MCF 10A (cell line): ENCODE measurements around the gene LMBRD2. TPM values are rescaled to one million over a fixed set of nuclear protein-coding genes. Genes with fewer than 3 reads are reported as not detected.
"Not testable (repeated sequence)": the region's sequence is repeated elsewhere in the genome, so short reads cannot be mapped to it uniquely, and the experiment has no call there.

Experiments used
- BruUV-seq: library from RNA; stranded (reverse); fragments of 400-500 nt; replicated peaks from 2 replicates; lab custom pipeline; 2021; lab: Mats Ljungman, UMichigan
- CTCF ChIA-PET: fragments of 300-600 bp; sonication (Branson Sonifier 250); formaldehyde crosslinking; extraction: SDS; loops from one replicate; lab custom pipeline; 2021; ENCODE audit warnings: antibody characterized with exemption, inconsistent platforms; lab: Yijun Ruan, JAX
- POLR2A ChIA-PET: fragments of 300-600, 350-650 bp; sonication (Branson Sonifier 250); formaldehyde crosslinking; extraction: SDS; loops from one replicate; lab custom pipeline; 2020; ENCODE audit warnings: antibody characterized with exemption, inconsistent platforms; lab: Yijun Ruan, JAX
- DNase-seq: peaks from one replicate; pipeline ENCODE4 v3.0.0-alpha.2; 2018; ENCODE audit not compliant: unreplicated experiment
- H3K27ac Mint-ChIP-seq: one replicate; pipeline ENCODE4 v1.8.0; 2022; ENCODE audit warnings: mild to moderate bottlenecking, low read depth, mixed read lengths; ENCODE audit not compliant: unreplicated experiment
- H3K27me3 Mint-ChIP-seq: one replicate; pipeline ENCODE4 v1.8.0; 2022; ENCODE audit warnings: mixed read lengths; ENCODE audit not compliant: insufficient read depth, unreplicated experiment
- H3K36me3 Mint-ChIP-seq: one replicate; pipeline ENCODE4 v1.8.0; 2022; ENCODE audit warnings: mild to moderate bottlenecking, moderate library complexity, mixed read lengths; ENCODE audit not compliant: insufficient read depth, unreplicated experiment
- H3K4me1 Mint-ChIP-seq: one replicate; pipeline ENCODE4 v1.8.0; 2022; ENCODE audit warnings: mixed read lengths; ENCODE audit not compliant: insufficient read depth, unreplicated experiment
- H3K4me3 Mint-ChIP-seq: one replicate; pipeline ENCODE4 v1.8.0; 2022; ENCODE audit warnings: mild to moderate bottlenecking, moderate library complexity, mixed read lengths; ENCODE audit not compliant: unreplicated experiment
- H3K9me3 Mint-ChIP-seq: one replicate; pipeline ENCODE4 v1.8.0; 2022; ENCODE audit warnings: mixed read lengths; ENCODE audit not compliant: unreplicated experiment
- CTCF ChIP-seq: fragments of 200-600 bp; IDR thresholded peaks from one replicate; pipeline ENCODE4 v1.8.0; 2022; ENCODE audit warnings: antibody characterized with exemption, mild to moderate bottlenecking; ENCODE audit not compliant: unreplicated experiment
- intact Hi-C: fragments of 100-400 bp; cut with micrococcal nuclease; formaldehyde crosslinking; loops from 2 replicates; pipeline ENCODE4 v1.14.1; 2022
- total RNA-seq: library from RNA; stranded (reverse); gene quantifications from 2 replicates; pipeline ENCODE4 v1.2.3, GENCODE V29; 2022

LMBRD2 gene
- total RNA-seq, 1 experiment from 2014 or later: 7.9 TPM

DNA sequence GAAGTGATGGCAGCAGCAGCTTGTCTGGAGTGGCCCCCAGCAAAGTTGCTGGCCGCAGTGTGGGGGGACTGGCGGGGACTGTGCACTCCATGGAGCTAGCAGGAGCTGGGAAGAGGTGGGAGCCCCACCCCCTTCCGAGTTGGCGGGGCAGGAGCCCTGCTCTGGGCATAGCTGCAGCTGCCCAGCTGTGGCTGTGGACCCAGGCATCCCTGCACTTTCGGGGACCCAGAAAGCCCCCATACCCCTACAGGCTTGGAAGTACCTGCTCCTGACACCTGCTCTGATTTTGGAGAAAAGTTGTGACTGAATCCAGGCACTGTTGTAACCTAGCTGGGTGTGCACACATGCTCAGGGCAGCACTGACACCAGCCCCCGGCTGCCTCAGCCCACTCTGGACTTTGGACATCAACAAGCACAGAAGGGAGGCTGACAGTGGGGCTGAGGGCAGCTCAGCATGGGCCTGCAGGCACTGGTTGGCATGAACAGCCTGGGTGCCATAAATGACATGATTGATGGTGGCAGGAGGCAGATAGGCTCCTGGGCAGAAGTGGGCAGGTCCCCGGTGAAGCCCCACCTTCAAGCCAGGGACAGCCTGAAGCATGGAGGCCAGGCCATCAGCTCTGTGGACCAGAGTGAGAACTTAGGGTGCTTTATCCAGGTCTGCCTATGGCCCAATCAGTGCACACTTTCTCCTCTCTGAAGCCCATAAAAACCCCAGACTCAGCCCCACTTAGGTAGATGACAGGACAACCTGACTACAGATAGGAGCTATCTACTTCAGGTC, 12.6 kb downstream of the LMBRD2 start:
- H3K36me3 Mint-ChIP-seq: peaks cover 14% of the 10 kb centered on the region
- CTCF ChIA-PET: interaction anchor here (0.6 to 1.5 kb wide), 3 partner anchors 23 to 557 kb away, joined by 3 to 4 read pairs (median 3); no protein-coding TSS in a partner anchor
- no peaks in the 10 kb centered on the region for H3K4me1 Mint-ChIP-seq

DNA sequence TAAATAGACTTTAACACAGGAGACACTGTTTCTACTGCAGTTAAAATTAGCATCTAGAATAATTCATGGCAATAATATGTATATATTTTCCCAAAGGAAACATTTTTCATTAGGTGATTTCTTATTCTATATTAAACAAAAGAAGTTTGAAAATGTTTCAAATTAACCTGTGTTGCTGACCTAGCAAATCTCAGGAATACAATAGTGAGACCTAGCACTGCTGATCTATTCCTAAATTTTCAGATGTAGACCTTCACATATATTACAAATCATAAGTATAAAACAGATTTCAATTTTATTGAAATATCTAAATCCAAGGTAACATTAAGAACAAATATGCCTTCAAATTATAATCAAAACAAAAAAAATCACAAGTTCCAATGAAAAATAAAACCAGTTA, 15.1 kb downstream of the LMBRD2 start:
- H3K36me3 Mint-ChIP-seq: peaks cover 20% of the 10 kb centered on the region
- DNase-seq: no peak
- H3K27me3 Mint-ChIP-seq: no peaks in the 10 kb centered on the region
- ChIA-PET CTCF (no interaction called here), POLR2A (no interaction called here)
- no peaks in the 10 kb centered on the region for H3K4me1 Mint-ChIP-seq
- no TSS peak for BruUV-seq
- peaks cover 7% of the 10 kb centered on the region for H3K9me3 Mint-ChIP-seq
- TF ChIP-seq CTCF: no peak
- H3K4me3 Mint-ChIP-seq: no peak overlapping the region
- H3K27ac Mint-ChIP-seq: no peak overlapping the region
- intact Hi-C loops: no loop called here

More for the DNA sequence above, 12.6 kb downstream of the LMBRD2 start:
- no TSS peak for BruUV-seq
- Mint-ChIP-seq H3K4me3 (no peak overlapping the region), H3K27me3 (no peaks in the 10 kb centered on the region), H3K27ac (no peak overlapping the region), H3K9me3 (peaks cover 7% of the 10 kb centered on the region)
- POLR2A ChIA-PET: no interaction called here
- intact Hi-C loops: no loop called here
- no peak for TF ChIP-seq CTCF
- no peak for DNase-seq

GRCh38 chr5:36135988-36136387, 15.7 kb downstream of the LMBRD2 start:
- Mint-ChIP-seq H3K36me3 (peaks cover 19% of the 10 kb centered on the region), H3K4me3 (no peak overlapping the region), H3K9me3 (peaks cover 7% of the 10 kb centered on the region), H3K27me3 (no peaks in the 10 kb centered on the region), H3K27ac (no peak overlapping the region), H3K4me1 (no peaks in the 10 kb centered on the region)
- ChIA-PET POLR2A (no interaction called here), CTCF (interaction anchor here (0.6 kb wide), 1 partner anchor 49 kb away, joined by 3 read pairs; no protein-coding TSS in a partner anchor)
- intact Hi-C loops: no loop called here
- no peak for TF ChIP-seq CTCF
- no TSS peak for BruUV-seq
- DNase-seq: peak; percentile 10

GRCh38 chr5:36133009-36133408, 18.7 kb downstream of the LMBRD2 start:
- intact Hi-C loops, BruUV-seq, DNase-seq, CTCF ChIA-PET, H3K27ac Mint-ChIP-seq, H3K9me3 Mint-ChIP-seq, H3K27me3 Mint-ChIP-seq, H3K4me3 Mint-ChIP-seq, H3K4me1 Mint-ChIP-seq, POLR2A ChIA-PET: not testable (repeated sequence)
- peaks cover 17% of the 10 kb centered on the region for H3K36me3 Mint-ChIP-seq

DNA sequence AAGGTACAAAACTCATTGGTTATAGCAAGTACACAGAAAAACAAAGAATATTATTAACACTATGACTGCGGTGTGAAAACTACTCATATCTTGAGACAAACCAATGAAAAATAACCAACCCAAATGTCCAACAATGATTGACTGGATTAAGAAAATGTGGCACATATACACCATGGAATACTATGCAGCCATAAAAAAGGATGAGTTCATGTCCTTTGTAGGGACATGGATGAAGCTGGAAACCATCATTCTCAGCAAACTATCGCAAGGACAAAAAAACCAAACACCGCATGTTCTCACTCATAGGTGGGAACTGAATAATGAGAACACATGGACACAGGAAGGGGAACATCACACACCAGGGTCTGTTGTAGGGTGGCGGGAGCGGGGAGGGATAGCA, 22.0 kb downstream of the LMBRD2 start:
- CTCF ChIA-PET: interaction anchor here (0.6 kb wide), 2 partner anchors 47 to 54 kb away, joined by 3 read pairs; no protein-coding TSS in a partner anchor
- H3K27ac Mint-ChIP-seq, H3K9me3 Mint-ChIP-seq, H3K4me3 Mint-ChIP-seq, BruUV-seq, DNase-seq, intact Hi-C loops, POLR2A ChIA-PET, H3K27me3 Mint-ChIP-seq, H3K4me1 Mint-ChIP-seq: not testable (repeated sequence)
- peaks cover 17% of the 10 kb centered on the region for H3K36me3 Mint-ChIP-seq
